ENCODE data around the gene PSMC1.
"Not testable (repeated sequence)": the region's sequence is repeated elsewhere in the genome, so short reads cannot be mapped to it uniquely, and the experiment has no call there.

PSMC1 gene

DNA sequence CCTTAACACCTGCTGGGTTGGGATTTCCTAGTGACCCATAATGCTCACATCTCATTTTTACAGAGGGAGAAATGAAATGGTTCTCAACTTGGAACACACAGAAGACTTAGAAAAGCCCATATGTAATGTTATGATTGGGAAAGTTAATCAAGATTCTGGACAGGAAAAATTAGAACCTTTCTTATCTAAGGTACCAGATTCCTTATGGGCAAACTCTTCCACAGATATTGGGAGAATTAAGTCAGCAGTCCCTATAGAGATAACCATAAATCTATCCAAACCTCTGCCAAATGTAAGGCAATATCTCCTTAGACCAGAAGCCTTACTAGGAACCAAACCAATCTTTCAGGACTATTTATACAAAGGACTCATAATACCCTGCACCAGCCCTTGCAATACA is 13.9 kb upstream of the PSMC1 start:
- CTCF ChIA-PET = no interaction called here
- POLR2A ChIA-PET = no interaction called here
- H3K4me1 ChIP-seq (ENCODE audit: control extremely low read depth in 1 of 4, control insufficient read depth in 4 of 4, insufficient read depth in 4 of 4, low read length in 3 of 4) = no peaks in the 10 kb centered on the region
- H3K36me3 ChIP-seq (ENCODE audit: control insufficient read depth in 4 of 4, insufficient read depth in 4 of 4, low read length in 3 of 4) = no peaks in the 10 kb centered on the region
- no peak overlapping the region for H3K27ac ChIP-seq (ENCODE audit: insufficient read depth in 1 of 2, low read depth in 1 of 2, low read length in 2 of 2, poor library complexity in 1 of 2, severe bottlenecking in 2 of 2)
- H3K4me3 ChIP-seq (ENCODE audit: control insufficient read depth in 1 of 7, extremely low read depth in 1 of 7, insufficient read depth in 4 of 7, low read depth in 2 of 7, low read length in 6 of 7) = no peak overlapping the region
- no peak for DNase-seq
- H3K27me3 ChIP-seq (replicated peaks in 2 of 5; ENCODE audit: control insufficient read depth in 4 of 5, insufficient read depth in 5 of 5, low read length in 4 of 5) = peaks cover 0 to 2% (median 0%) of the 10 kb centered on the region in 5 experiments
- H3K9me3 ChIP-seq (ENCODE audit: control extremely low read depth in 1 of 5, control insufficient read depth in 4 of 5, insufficient read depth in 2 of 5, low read depth in 1 of 5, low read length in 4 of 5) = peaks cover 2 to 37% (median 28%) of the 10 kb centered on the region in 5 experiments

DNA sequence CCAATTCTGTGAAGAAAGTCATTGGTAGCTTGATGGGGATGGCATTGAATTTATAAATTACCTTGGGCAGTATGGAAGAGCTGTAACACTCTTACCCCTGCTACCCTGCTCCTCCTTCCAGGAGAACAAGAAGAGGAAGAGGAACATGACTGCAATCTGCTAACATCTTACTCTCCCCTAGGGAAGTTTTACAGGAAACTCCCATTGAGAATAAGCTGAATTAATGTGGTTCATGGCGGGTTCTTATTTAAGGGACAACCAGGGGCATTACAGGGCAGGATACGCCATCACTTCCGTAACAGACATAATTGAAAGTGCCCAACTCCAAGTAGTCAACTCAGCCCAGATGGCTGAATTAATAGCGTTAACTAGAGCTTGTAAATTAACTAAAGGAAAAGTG is 9.4 kb upstream of the PSMC1 start:
- ChIA-PET CTCF (interaction anchor here (0.7 to 0.8 kb wide), 2 partner anchors 11 to 308 kb away, joined by 3 read pairs; no protein-coding TSS in a partner anchor), POLR2A (no interaction called here)
- no peaks in the 10 kb centered on the region for H3K4me1 ChIP-seq (ENCODE audit: control extremely low read depth in 1 of 4, control insufficient read depth in 4 of 4, insufficient read depth in 4 of 4, low read length in 3 of 4)
- H3K27ac ChIP-seq (ENCODE audit: insufficient read depth in 1 of 2, low read depth in 1 of 2, low read length in 2 of 2, poor library complexity in 1 of 2, severe bottlenecking in 2 of 2) = no peak overlapping the region
- H3K9me3 ChIP-seq (ENCODE audit: control extremely low read depth in 1 of 5, control insufficient read depth in 4 of 5, insufficient read depth in 2 of 5, low read depth in 1 of 5, low read length in 4 of 5) = no peaks in the 10 kb centered on the region
- no peak for DNase-seq
- WGBS (ENCODE audit: insufficient coverage) = 100% methylated on average over 1 of the region's 4 CpGs
- no peaks in the 10 kb centered on the region for H3K36me3 ChIP-seq (ENCODE audit: control insufficient read depth in 4 of 4, insufficient read depth in 4 of 4, low read length in 3 of 4)
- H3K4me3 ChIP-seq (ENCODE audit: control insufficient read depth in 1 of 7, extremely low read depth in 1 of 7, insufficient read depth in 4 of 7, low read depth in 2 of 7, low read length in 6 of 7) = peak overlapping the region in 1 of 7 experiments; percentile 15
- H3K27me3 ChIP-seq (replicated peaks in 2 of 5; ENCODE audit: control insufficient read depth in 4 of 5, insufficient read depth in 5 of 5, low read length in 4 of 5) = peaks cover 0 to 2% (median 1%) of the 10 kb centered on the region in 5 experiments

DNA sequence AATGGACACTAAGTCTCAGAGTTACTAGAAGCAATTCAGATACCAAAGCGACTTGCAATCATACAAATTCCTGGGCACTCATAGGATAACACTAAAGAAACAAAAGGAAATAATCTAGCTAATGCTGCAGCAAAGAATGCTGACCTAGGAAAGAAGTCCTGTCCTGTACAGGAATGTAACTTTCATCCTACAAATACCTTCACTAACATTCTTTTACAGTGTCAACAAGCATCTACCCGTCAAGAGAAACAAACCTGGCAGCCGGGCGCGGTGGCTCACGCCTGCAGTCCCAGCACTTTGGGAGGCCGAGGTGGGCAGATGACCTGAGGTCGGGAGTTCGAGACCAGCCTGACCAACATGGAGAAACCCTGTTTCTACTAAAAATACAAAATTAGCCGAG is 8.9 kb upstream of the PSMC1 start:
- CTCF ChIA-PET = interaction anchor here (0.8 kb wide), 1 partner anchor 309 kb away, joined by 3 read pairs; no protein-coding TSS in a partner anchor
- H3K27me3 ChIP-seq (replicated peaks in 2 of 5; ENCODE audit: control insufficient read depth in 4 of 5, insufficient read depth in 5 of 5, low read length in 4 of 5); H3K27ac ChIP-seq (ENCODE audit: insufficient read depth in 1 of 2, low read depth in 1 of 2, low read length in 2 of 2, poor library complexity in 1 of 2, severe bottlenecking in 2 of 2); H3K36me3 ChIP-seq (ENCODE audit: control insufficient read depth in 4 of 4, insufficient read depth in 4 of 4, low read length in 3 of 4); DNase-seq; H3K4me1 ChIP-seq (ENCODE audit: control extremely low read depth in 1 of 4, control insufficient read depth in 4 of 4, insufficient read depth in 4 of 4, low read length in 3 of 4); H3K9me3 ChIP-seq (ENCODE audit: control extremely low read depth in 1 of 5, control insufficient read depth in 4 of 5, insufficient read depth in 2 of 5, low read depth in 1 of 5, low read length in 4 of 5); POLR2A ChIA-PET: not testable (repeated sequence)
- WGBS (ENCODE audit: insufficient coverage) = 90% methylated on average over 2 of the region's 10 CpGs
- peak overlapping the region in 1 of 7 experiments; percentile 15 for H3K4me3 ChIP-seq (ENCODE audit: control insufficient read depth in 1 of 7, extremely low read depth in 1 of 7, insufficient read depth in 4 of 7, low read depth in 2 of 7, low read length in 6 of 7)

DNA sequence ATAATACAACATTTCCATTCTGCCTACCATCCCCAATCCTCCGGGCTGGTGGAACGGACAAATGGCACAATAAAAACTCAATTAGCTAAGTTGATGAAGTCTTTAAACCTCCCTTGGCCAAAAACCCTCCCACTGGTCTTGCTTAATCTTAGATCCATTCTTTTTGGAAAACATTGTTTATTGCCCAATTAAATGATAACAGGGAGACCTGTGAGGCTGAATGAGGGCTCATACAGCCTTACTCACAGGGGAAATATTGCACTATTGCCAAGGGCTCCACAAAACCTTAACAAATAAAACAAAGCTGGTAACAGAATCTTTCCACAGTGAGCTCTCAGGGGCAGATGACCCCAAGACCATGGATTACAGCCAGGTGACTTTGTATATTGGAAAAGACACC is 7.8 kb upstream of the PSMC1 start:
- Histone ChIP-seq H3K36me3 (ENCODE audit: control insufficient read depth in 4 of 4, insufficient read depth in 4 of 4, low read length in 3 of 4) (no peaks in the 10 kb centered on the region), H3K4me3 (ENCODE audit: control insufficient read depth in 1 of 7, extremely low read depth in 1 of 7, insufficient read depth in 4 of 7, low read depth in 2 of 7, low read length in 6 of 7) (no peak overlapping the region), H3K27me3 (replicated peaks in 2 of 5; ENCODE audit: control insufficient read depth in 4 of 5, insufficient read depth in 5 of 5, low read length in 4 of 5) (peaks cover 0 to 2% (median 1%) of the 10 kb centered on the region in 5 experiments), H3K4me1 (ENCODE audit: control extremely low read depth in 1 of 4, control insufficient read depth in 4 of 4, insufficient read depth in 4 of 4, low read length in 3 of 4) (no peaks in the 10 kb centered on the region), H3K9me3 (ENCODE audit: control extremely low read depth in 1 of 5, control insufficient read depth in 4 of 5, insufficient read depth in 2 of 5, low read depth in 1 of 5, low read length in 4 of 5) (no peaks in the 10 kb centered on the region), H3K27ac (ENCODE audit: insufficient read depth in 1 of 2, low read depth in 1 of 2, low read length in 2 of 2, poor library complexity in 1 of 2, severe bottlenecking in 2 of 2) (no peak overlapping the region)
- ChIA-PET POLR2A (no interaction called here), CTCF (no interaction called here)
- no peak for DNase-seq
- WGBS (ENCODE audit: insufficient coverage) = 86% methylated on average over 2 of the region's 2 CpGs

DNA sequence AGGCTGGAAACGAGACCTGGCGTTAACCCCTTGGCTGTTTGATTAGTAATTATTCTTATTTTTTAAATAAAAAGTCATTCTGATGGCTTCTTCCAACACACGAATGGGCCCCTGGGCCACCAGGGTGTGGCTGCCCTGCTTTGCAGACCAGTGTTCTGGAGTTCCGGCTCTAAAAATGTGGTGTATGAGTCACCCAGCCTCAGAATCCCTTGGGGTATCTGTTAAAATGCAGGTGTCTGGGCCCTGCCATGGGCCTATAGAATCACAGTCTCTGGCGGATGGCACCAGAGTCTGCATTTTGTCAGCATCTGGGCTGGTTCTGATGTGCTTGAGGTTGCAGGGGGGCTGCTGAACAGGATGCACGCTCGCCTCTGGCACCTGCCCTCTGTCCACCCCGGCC is 2.5 kb upstream of the PSMC1 start:
- Histone ChIP-seq H3K27me3 (replicated peaks in 2 of 5; ENCODE audit: control insufficient read depth in 4 of 5, insufficient read depth in 5 of 5, low read length in 4 of 5) (peaks cover 0 to 1% (median 0%) of the 10 kb centered on the region in 5 experiments), H3K27ac (ENCODE audit: insufficient read depth in 1 of 2, low read depth in 1 of 2, low read length in 2 of 2, poor library complexity in 1 of 2, severe bottlenecking in 2 of 2) (no peak overlapping the region), H3K4me3 (ENCODE audit: control insufficient read depth in 1 of 7, extremely low read depth in 1 of 7, insufficient read depth in 4 of 7, low read depth in 2 of 7, low read length in 6 of 7) (no peak overlapping the region), H3K9me3 (ENCODE audit: control extremely low read depth in 1 of 5, control insufficient read depth in 4 of 5, insufficient read depth in 2 of 5, low read depth in 1 of 5, low read length in 4 of 5) (no peaks in the 10 kb centered on the region), H3K4me1 (ENCODE audit: control extremely low read depth in 1 of 4, control insufficient read depth in 4 of 4, insufficient read depth in 4 of 4, low read length in 3 of 4) (peaks cover 3 to 19% (median 8%) of the 10 kb centered on the region in 4 experiments), H3K36me3 (ENCODE audit: control insufficient read depth in 4 of 4, insufficient read depth in 4 of 4, low read length in 3 of 4) (peaks cover 0 to 6% (median 0%) of the 10 kb centered on the region in 4 experiments)
- WGBS (ENCODE audit: insufficient coverage) = 98% methylated on average over 5 of the region's 8 CpGs
- ChIA-PET CTCF (interaction anchor here (1.3 kb wide), 1 partner anchor 19 kb away, joined by 4 read pairs; no protein-coding TSS in a partner anchor), POLR2A (interaction anchor here (0.6 kb wide), 1 partner anchor 98 kb away, joined by 3 read pairs; no protein-coding TSS in a partner anchor)
- no peak for DNase-seq

DNA sequence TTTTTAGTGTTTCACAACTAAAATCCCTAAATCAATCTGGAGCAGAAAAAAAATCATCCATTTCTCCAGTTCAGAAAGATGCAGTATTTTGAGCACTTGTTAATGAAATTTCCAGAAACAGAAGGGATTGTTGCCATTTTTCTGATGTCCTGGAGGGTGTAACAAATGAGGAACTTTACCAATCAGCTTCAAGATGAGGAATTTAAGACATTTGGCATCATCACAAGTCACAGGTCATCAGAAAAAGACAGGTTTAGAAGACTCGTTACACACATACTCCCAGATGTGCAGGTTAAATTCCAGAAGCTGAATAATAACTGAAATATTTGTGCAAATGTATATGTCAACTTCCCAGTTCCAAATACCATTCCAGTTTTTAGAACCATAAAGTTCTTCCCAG is 482 bp upstream of the PSMC1 start:
- DNase-seq = peak in 2 of 3 donors; percentile 24 to 54
- Histone ChIP-seq H3K4me3 (ENCODE audit: control insufficient read depth in 1 of 7, extremely low read depth in 1 of 7, insufficient read depth in 4 of 7, low read depth in 2 of 7, low read length in 6 of 7) (peak overlapping the region in 6 of 7 experiments; percentile 79 to 96 (median 93)), H3K27ac (ENCODE audit: insufficient read depth in 1 of 2, low read depth in 1 of 2, low read length in 2 of 2, poor library complexity in 1 of 2, severe bottlenecking in 2 of 2) (peak overlapping the region; percentile 72 to 91), H3K4me1 (ENCODE audit: control extremely low read depth in 1 of 4, control insufficient read depth in 4 of 4, insufficient read depth in 4 of 4, low read length in 3 of 4) (peaks cover 3 to 19% (median 8%) of the 10 kb centered on the region in 4 experiments), H3K9me3 (ENCODE audit: control extremely low read depth in 1 of 5, control insufficient read depth in 4 of 5, insufficient read depth in 2 of 5, low read depth in 1 of 5, low read length in 4 of 5) (no peaks in the 10 kb centered on the region), H3K36me3 (ENCODE audit: control insufficient read depth in 4 of 4, insufficient read depth in 4 of 4, low read length in 3 of 4) (peaks cover 4 to 18% (median 11%) of the 10 kb centered on the region in 4 experiments), H3K27me3 (replicated peaks in 2 of 5; ENCODE audit: control insufficient read depth in 4 of 5, insufficient read depth in 5 of 5, low read length in 4 of 5) (peaks cover 0 to 1% (median 0%) of the 10 kb centered on the region in 5 experiments)
- CTCF ChIA-PET = interaction anchor here (1.5 kb wide), 1 partner anchor 10 kb away, joined by 4 read pairs; no protein-coding TSS in a partner anchor
- POLR2A ChIA-PET = no interaction called here
- no CpG with 5 or more reads among the region's 1 CpG for WGBS (ENCODE audit: insufficient coverage)

DNA sequence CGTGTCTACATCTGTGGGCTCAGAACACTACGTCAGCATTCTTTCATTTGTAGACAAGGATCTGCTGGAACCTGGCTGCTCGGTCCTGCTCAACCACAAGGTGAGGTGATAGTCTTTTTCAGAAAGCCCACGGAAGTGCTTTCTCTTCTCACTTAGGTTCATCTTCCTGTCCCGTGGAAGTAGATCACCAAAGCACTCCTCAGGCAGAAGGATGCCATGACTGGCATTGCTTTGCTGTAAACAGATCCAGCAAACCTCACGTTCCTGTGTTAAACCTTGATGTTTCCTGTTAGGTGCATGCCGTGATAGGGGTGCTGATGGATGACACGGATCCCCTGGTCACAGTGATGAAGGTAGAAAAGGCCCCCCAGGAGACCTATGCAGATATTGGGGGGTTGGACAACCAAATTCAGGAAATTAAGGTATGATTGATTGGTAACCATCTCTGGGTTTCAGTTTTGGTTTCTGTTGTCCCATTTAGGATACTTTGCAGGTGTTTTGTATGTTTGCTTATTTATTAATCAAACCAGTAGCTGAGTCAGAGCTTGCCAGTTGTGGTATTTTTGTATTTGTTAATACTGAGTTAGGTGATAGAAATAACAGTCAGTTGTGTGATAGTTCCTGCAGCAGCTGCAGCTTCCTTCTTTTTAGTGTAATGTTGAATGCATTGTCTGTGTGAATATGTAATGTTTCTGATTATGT is 7.5 kb downstream of the PSMC1 start:
- WGBS (ENCODE audit: insufficient coverage) = 88% methylated on average over 6 of the region's 8 CpGs
- no peak for DNase-seq
- CTCF ChIA-PET = no interaction called here
- no peaks in the 10 kb centered on the region for H3K9me3 ChIP-seq (ENCODE audit: control extremely low read depth in 1 of 5, control insufficient read depth in 4 of 5, insufficient read depth in 2 of 5, low read depth in 1 of 5, low read length in 4 of 5)
- POLR2A ChIA-PET = no interaction called here
- H3K27ac ChIP-seq (ENCODE audit: insufficient read depth in 1 of 2, low read depth in 1 of 2, low read length in 2 of 2, poor library complexity in 1 of 2, severe bottlenecking in 2 of 2) = no peak overlapping the region
- H3K36me3 ChIP-seq (ENCODE audit: control insufficient read depth in 4 of 4, insufficient read depth in 4 of 4, low read length in 3 of 4) = peaks cover 27 to 75% (median 57%) of the 10 kb centered on the region in 4 experiments
- no peak overlapping the region for H3K4me3 ChIP-seq (ENCODE audit: control insufficient read depth in 1 of 7, extremely low read depth in 1 of 7, insufficient read depth in 4 of 7, low read depth in 2 of 7, low read length in 6 of 7)
- H3K4me1 ChIP-seq (ENCODE audit: control extremely low read depth in 1 of 4, control insufficient read depth in 4 of 4, insufficient read depth in 4 of 4, low read length in 3 of 4) = no peaks in the 10 kb centered on the region
- H3K27me3 ChIP-seq (replicated peaks in 2 of 5; ENCODE audit: control insufficient read depth in 4 of 5, insufficient read depth in 5 of 5, low read length in 4 of 5) = no peaks in the 10 kb centered on the region
